ENCODE measurements around the gene DGKB. TPM values are rescaled to one million over a fixed set of nuclear protein-coding genes. Genes with fewer than 3 reads are reported as not detected.

DGKB gene
- total RNA-seq, 1 experiment from 2014 or later: 0.05 TPM

GRCh38 chr7:14861456-14861855 lies 41.1 kb downstream of the DGKB start:
- DNase-seq (ENCODE audit: low read depth): no peak

- no peak for DNase-seq (ENCODE audit: low read depth)
Measured at GRCh38 chr7:14859267-14859666, 43.3 kb downstream of the DGKB start.

DNA sequence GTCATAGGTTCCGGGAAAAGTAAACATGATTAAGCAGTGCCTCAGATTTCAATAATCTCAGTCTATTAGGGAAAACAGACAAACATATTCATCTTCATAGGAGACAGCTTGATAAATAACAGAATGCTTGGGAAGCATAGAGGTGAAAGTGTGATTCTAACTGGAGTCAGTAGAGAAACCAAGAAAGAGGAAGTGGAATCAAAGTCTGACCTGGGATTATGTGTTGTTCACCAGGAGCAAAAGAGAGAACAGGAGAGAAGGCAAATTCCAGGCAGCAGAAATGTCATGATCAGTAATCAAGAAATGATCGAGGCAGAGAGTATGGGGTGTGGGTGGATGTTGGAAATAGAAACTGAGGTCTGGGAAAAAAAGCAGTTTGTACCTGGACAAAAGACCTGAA lies 43.7 kb downstream of the DGKB start:
- no peak for DNase-seq (ENCODE audit: low read depth)

GRCh38 chr7:14858410-14858809 lies 44.1 kb downstream of the DGKB start:
- DNase-seq (ENCODE audit: low read depth): no peak

GRCh38 chr7:14855033-14855794 lies 47.3 kb downstream of the DGKB start:
- no peak for DNase-seq (ENCODE audit: low read depth)

GRCh38 chr7:14854471-14854870 lies 48.1 kb downstream of the DGKB start:
- DNase-seq (ENCODE audit: low read depth): no peak

GRCh38 chr7:14851610-14852009 lies 50.9 kb downstream of the DGKB start:
- DNase-seq (ENCODE audit: low read depth): no peak

DNA sequence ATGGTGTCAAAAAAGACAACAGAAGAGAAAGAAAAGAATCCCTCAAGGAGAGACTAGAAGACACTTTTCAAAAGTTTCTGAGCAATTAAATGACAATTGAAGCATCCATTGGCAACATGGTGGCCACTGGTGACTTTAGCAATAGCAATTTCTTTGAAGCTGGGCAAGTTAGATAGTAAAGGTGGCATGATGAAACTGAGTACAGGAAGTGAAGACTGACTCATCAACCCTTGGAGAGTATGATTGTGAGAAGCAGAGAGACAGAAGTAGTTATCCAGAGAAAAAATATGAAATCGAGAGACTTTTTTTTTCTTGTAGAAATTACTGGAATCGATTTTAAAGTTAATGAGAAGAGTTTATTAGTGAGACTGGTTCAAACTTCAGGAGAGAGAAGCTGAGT lies 52.5 kb downstream of the DGKB start:
- peak; percentile 51 for DNase-seq (ENCODE audit: low read depth)

- no peak for DNase-seq (ENCODE audit: low read depth)
Measured at GRCh38 chr7:14846405-14846804, 56.1 kb downstream of the DGKB start.

DNA sequence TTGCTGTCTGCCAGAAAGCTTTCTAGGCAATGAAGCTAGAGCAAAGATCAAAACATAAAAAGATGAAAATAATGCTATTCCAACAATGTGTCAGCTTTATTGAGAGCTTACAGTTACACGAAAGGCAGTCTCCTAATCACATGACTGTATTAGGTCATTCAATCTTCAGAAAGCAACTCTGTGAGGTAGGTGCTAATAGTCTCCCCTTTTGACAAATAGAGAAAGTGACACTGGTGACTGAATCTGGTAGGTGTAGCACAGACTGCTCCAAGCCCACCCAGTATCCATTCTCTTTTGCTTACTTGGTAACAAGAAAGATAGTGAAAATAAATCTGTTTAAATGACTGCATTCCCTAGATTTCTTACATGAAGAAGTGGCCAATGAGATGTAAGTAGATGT lies 58.8 kb downstream of the DGKB start:
- no peak for DNase-seq (ENCODE audit: low read depth)

DNA sequence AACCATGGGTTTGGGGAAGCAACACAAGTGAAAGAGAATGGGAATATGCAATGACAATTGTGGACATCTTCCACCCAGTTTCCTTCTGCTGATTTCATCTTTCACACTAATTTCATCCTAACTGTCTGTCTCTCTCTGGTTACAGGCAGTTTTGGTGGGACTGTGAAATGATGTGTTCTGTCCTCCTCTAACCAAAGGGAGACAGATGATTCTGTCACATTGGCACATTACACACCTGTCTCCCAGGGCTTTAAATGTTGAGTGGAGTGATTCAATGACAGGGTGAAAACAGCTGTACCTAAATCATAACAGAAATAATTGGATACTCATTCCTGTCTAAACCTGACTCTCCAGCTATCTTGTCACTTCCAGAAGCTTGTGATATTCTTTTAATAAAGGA lies 60.0 kb downstream of the DGKB start:
- no peak for DNase-seq (ENCODE audit: low read depth)

DNA sequence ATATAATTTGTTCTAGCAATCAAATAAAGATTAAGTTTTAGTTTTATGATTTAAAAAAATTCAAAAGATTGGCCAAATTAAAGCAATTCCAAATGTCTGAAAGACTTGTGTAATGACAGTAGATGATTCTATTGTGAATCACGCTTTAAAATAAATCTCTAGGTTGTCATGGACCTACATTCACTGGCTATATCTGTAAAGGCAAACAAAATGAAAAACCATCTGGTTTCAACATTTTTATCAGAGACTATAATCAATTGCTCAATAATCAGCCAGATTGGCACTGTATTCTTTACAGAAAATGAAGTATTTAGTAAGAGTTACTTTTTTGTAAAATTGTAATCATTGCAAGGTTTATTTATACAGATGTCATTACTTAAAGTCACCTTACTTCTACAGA lies 60.7 kb downstream of the DGKB start:
- DNase-seq (ENCODE audit: low read depth): no peak

DNA sequence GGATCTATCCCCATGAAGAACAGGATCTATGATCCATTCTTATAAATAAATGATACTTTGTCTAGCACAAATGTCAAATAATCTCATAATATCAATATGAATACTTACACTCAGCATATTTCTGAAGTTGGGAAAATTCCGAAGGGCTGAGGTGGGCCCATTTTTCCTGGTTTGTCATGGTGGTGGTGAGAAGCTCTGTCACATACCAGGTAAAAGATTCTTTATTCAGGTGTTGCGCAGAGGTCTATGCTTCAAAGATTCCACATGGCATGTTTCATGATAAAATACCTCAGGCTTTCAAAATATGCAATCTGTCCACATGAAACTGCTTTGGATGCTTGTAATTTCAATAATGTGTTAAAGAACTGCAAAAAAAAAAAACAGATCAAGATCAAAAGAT lies 61.5 kb downstream of the DGKB start:
- DNase-seq (ENCODE audit: low read depth): no peak

DNA sequence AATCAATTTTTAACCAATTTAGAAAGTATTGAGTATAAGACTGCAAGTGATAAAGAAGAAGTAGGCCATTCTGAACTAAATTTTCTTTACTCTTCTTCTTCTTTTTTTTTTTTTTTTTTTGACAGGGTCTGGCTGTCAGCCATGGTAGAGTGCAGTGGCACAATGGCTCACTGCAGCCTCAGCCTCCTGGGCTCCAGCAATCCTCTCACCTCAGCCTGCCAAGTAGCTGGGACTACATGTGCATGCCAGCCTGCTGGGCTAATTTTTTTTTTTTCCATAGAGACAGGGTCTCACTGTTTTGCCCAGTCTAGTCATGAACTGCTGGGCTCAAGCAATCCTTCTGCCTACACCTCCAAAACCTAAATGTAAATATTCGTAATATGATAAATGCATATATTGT lies 63.2 kb downstream of the DGKB start:
- DNase-seq (ENCODE audit: low read depth): no peak

DNA sequence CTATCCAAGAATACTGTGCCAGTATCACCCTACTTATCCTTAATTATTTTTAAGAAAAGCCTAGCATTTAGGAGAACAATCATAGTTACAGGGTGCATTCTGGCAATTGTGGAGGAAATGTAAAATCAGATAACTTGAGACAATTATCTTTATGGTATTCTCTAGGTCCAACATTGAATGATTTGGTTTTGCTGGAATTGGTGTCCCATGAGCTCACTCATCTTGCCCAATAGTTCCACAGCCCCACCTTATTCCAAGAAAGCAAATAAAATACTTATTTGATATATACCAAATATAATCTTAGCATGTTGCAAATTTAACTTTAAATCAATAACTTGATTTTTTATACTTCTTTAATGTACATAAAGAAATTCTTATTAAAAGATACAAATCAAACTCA lies 65.3 kb downstream of the DGKB start:
- DNase-seq (ENCODE audit: low read depth): no peak

DNA sequence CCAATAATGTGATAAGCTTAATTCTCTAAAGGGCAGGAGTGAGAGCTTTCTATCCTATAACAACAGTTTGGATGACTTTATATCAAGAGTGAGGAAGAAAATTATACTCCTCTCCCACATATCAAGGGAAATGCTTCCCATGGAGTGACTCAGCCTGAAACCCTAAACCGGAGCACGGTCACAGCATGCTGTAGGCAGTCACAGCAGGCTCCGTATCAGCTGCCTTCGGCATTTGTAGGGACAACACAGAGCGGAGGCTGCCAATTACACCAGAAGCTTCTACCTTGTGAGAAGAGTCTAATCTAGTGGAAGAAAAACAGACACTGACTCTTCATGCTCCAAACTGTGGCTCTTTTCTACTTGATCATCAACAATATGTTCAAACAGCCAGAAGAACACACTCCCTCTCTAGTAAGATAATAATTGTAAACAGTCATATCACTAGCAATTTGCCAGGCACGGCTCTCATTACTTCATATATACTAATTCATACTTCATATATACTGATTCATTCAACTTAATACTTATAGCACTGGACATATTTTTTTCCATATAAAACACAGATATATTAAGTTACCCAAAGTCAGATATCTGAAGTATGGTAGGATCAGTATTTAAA lies 65.9 kb downstream of the DGKB start:
- DNase-seq (ENCODE audit: low read depth): peak; percentile 74

DNA sequence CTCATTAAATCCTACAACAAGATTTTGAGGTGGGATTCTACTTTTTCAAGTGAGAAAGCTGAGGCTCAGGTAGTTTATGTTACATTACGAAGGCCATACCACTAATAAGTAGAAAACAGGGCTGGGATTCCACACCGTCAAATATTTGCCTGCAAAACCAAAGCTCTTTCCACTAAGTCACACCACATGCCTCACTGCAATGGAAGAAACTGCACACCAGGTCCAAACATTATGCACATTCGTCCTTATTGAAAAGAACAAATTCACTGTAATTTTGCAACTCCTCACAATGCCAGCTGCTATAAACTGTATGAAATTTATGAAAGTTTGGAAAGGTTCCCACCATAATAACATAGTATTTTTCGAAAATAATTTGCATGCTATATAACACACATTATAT lies 66.5 kb downstream of the DGKB start:
- DNase-seq (ENCODE audit: low read depth): no peak

DNA sequence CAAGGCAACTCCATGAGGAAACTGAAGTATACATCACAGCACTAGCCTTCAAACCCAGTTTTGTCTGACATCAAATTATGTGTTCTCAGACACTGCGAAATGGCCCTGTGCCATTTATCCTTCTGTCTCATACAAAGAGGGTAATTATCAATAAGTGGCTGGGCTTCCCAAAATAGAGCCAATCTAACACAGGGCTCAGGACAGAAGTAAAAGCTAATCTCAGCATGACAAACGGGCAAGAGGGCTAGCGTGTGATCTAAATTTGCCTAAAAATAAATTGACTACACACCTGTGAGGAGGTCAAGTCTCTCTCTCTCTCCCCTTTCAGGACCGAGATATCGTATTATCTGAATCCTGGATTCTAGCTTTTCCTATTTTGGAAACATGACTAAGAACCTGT lies 67.2 kb downstream of the DGKB start:
- DNase-seq (ENCODE audit: low read depth): no peak

- no peak for DNase-seq (ENCODE audit: low read depth)
Measured at GRCh38 chr7:14834883-14835282, 67.7 kb downstream of the DGKB start.

DNA sequence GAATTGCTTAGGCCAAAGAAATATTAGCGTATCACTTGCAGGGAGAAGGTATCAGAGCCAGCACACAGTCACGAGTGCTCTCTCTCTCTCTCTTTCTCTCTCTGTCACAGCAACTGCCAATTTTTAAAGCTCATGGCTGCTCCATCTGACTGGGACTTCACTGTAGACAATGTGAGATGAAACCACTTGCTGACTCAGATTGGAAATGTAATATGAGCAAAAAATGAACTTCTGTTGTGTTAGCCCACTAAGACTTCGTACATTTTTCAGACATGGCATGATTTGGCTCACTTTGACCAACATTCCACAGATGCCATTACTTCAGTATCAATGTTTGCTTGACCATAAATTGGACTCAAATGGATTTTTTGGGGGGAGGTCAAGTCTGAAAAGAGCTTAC lies 68.1 kb downstream of the DGKB start:
- peak; percentile 43 for DNase-seq (ENCODE audit: low read depth)

DNA sequence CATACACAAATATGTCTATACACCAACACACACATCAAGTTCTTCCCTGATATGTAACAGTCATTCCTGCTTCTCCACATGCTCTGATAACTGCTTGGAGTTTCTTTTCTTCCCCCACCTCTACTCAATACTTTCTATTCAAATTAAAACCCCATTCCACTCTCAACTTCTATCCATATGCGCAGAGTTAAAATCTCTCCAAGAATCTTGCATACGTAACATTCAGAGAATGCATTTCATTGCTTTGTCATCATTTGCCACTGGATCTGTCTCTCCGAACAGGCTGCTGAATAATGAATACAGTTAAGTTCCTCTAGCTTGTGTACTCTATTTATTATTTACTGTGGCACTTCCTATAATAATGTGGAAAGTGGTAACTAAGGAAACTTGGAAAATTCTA lies 68.8 kb downstream of the DGKB start:
- DNase-seq (ENCODE audit: low read depth): no peak

DNA sequence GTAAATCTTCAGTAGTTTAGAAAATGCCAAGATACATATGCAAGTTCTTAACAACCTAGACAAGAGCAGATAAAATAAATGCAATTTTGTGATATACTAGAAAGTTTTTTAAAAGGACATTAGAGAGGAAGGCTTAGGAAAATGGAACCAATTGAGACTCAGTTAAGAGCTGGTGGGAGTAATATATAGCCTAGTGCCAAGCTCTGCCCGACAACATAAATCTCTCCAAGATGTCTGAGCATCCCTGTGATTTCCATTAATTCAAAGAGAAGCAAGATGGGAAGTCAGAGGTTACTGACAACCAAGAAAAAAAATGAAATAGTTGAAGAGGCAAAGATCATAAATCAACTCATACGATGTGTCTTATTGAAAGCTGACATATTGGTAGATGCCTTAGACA lies 74.5 kb downstream of the DGKB start:
- DNase-seq (ENCODE audit: low read depth): no peak

- no peak for DNase-seq (ENCODE audit: low read depth)
Measured at GRCh38 chr7:14826426-14826825, 76.1 kb downstream of the DGKB start.

GRCh38 chr7:14825912-14826311 lies 76.6 kb downstream of the DGKB start:
- DNase-seq (ENCODE audit: low read depth): no peak

All from M059J (cell line).